OCI-LY1 (cell line): ENCODE measurements around the gene CACNA1C.

Experiments used
- EZH2 ChIP-seq: fragments of 200-600 bp; sonication (generic), shearing (Covaris generic); IDR thresholded peaks from 2 replicates; pipeline ENCODE4 v1.8.0; 2017; ENCODE audit warnings: borderline replicate concordance, mixed run types, mild to moderate bottlenecking, antibody characterized with exemption, low read length, moderate library complexity, mixed read lengths
- TF ChIP-seq, protein P1 (sequence below): fragments of 200-600 bp; sonication (generic), shearing (Covaris generic); IDR thresholded peaks from 2 replicates; pipeline ENCODE4 v1.5.1; 2017; ENCODE audit warnings: mild to moderate bottlenecking, antibody characterized with exemption, low read length, moderate library complexity, mixed read lengths

- TF ChIP-seq, protein P1, sequence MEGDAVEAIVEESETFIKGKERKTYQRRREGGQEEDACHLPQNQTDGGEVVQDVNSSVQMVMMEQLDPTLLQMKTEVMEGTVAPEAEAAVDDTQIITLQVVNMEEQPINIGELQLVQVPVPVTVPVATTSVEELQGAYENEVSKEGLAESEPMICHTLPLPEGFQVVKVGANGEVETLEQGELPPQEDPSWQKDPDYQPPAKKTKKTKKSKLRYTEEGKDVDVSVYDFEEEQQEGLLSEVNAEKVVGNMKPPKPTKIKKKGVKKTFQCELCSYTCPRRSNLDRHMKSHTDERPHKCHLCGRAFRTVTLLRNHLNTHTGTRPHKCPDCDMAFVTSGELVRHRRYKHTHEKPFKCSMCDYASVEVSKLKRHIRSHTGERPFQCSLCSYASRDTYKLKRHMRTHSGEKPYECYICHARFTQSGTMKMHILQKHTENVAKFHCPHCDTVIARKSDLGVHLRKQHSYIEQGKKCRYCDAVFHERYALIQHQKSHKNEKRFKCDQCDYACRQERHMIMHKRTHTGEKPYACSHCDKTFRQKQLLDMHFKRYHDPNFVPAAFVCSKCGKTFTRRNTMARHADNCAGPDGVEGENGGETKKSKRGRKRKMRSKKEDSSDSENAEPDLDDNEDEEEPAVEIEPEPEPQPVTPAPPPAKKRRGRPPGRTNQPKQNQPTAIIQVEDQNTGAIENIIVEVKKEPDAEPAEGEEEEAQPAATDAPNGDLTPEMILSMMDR, result no peak
- TF ChIP-seq EZH2, result no peak
These were observed 904 bp downstream of the CACNA1C start for GRCh38 chr12:2053691-2054090.
